Parathyroid adenoma (tissue), 2 donors: ENCODE measurements around the gene MVB12B.

Experiments used
- H2AFZ ChIP-seq: fragments of 300-600 bp; sonication (generic); one replicate; pipeline ENCODE4 v1.7.0; 2017; ENCODE audit warnings: antibody characterized with exemption, mild to moderate bottlenecking
- H3K27ac ChIP-seq: fragments of 300-600 bp; sonication (generic); one replicate; pipeline ENCODE4 v1.7.0; 2017
- H3K27me3 ChIP-seq: fragments of 300-600 bp; sonication (generic); one replicate; pipeline ENCODE4 v1.7.0; 2017; ENCODE audit warnings: low read length; ENCODE audit not compliant: control insufficient read depth, insufficient read depth
- H3K36me3 ChIP-seq: fragments of 300-600 bp; sonication (generic); one replicate; pipeline ENCODE4 v1.7.0; 2017; ENCODE audit warnings: low read length; ENCODE audit not compliant: control insufficient read depth, insufficient read depth
- H3K4me1 ChIP-seq: fragments of 300-600 bp; sonication (generic); one replicate; pipeline ENCODE4 v1.7.0; 2017; ENCODE audit warnings: control low read depth
- H3K4me2 ChIP-seq: fragments of 300-600 bp; sonication (generic); one replicate; pipeline ENCODE4 v1.7.0; 2017; ENCODE audit warnings: low read length
- H3K4me3 ChIP-seq: fragments of 300-600 bp; sonication (generic); one replicate; pipeline ENCODE4 v1.7.0; 2017; ENCODE audit warnings: low read depth, low read length
- H3K79me2 ChIP-seq: fragments of 300-600 bp; sonication (generic); one replicate; pipeline ENCODE4 v1.7.0; 2017; ENCODE audit warnings: control low read depth
- H3K9ac ChIP-seq: fragments of 300-600 bp; sonication (generic); one replicate; pipeline ENCODE4 v1.7.0; 2017; ENCODE audit warnings: mild to moderate bottlenecking
- H3K9me3 ChIP-seq: fragments of 300-600 bp; sonication (generic); one replicate; pipeline ENCODE4 v1.7.0; 2017; ENCODE audit warnings: low read length; ENCODE audit not compliant: control insufficient read depth
- TF ChIP-seq, protein P1 (sequence below): fragments of 300-600 bp; sonication (generic); IDR thresholded peaks from one replicate; pipeline ENCODE4 v1.7.0; 2017; ENCODE audit warnings: antibody characterized with exemption, mild to moderate bottlenecking
- donor health status: primary hyperparathyroidism.

MVB12B gene

GRCh38 chr9:126480813-126481212 is 154.2 kb downstream of the MVB12B start:
- Histone ChIP-seq H3K36me3 (no peaks in the 10 kb centered on the region), H3K9ac (no peak overlapping the region), H3K4me1 (no peaks in the 10 kb centered on the region), H3K79me2 (no peaks in the 10 kb centered on the region), H3K27me3 (no peaks in the 10 kb centered on the region), H2AFZ (no peak overlapping the region), H3K4me2 (no peak overlapping the region), H3K4me3 (no peak overlapping the region), H3K27ac (no peak overlapping the region), H3K9me3 (no peaks in the 10 kb centered on the region)
- TF ChIP-seq, protein P1, sequence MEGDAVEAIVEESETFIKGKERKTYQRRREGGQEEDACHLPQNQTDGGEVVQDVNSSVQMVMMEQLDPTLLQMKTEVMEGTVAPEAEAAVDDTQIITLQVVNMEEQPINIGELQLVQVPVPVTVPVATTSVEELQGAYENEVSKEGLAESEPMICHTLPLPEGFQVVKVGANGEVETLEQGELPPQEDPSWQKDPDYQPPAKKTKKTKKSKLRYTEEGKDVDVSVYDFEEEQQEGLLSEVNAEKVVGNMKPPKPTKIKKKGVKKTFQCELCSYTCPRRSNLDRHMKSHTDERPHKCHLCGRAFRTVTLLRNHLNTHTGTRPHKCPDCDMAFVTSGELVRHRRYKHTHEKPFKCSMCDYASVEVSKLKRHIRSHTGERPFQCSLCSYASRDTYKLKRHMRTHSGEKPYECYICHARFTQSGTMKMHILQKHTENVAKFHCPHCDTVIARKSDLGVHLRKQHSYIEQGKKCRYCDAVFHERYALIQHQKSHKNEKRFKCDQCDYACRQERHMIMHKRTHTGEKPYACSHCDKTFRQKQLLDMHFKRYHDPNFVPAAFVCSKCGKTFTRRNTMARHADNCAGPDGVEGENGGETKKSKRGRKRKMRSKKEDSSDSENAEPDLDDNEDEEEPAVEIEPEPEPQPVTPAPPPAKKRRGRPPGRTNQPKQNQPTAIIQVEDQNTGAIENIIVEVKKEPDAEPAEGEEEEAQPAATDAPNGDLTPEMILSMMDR: no peak

GRCh38 chr9:126481862-126482261 is 155.2 kb downstream of the MVB12B start:
- Histone ChIP-seq H3K9ac (no peak overlapping the region), H3K27ac (no peak overlapping the region)
- TF ChIP-seq, protein P1: no peak

GRCh38 chr9:126482361-126483044 is 155.9 kb downstream of the MVB12B start:
- no peaks in the 10 kb centered on the region for H3K9me3 ChIP-seq
- H2AFZ ChIP-seq: no peak overlapping the region
- H3K27me3 ChIP-seq: no peaks in the 10 kb centered on the region
- H3K27ac ChIP-seq: no peak overlapping the region
- H3K4me1 ChIP-seq: no peaks in the 10 kb centered on the region
- no peak overlapping the region for H3K4me3 ChIP-seq
- H3K36me3 ChIP-seq: no peaks in the 10 kb centered on the region
- no peaks in the 10 kb centered on the region for H3K79me2 ChIP-seq
- H3K4me2 ChIP-seq: no peak overlapping the region
- no peak overlapping the region for H3K9ac ChIP-seq
- TF ChIP-seq, protein P1: no peak

More at GRCh38 chr9:126481862-126482261, 155.2 kb downstream of the MVB12B start:
- Histone ChIP-seq H2AFZ (no peak overlapping the region), H3K9me3 (no peaks in the 10 kb centered on the region), H3K4me2 (no peak overlapping the region), H3K4me1 (no peaks in the 10 kb centered on the region), H3K79me2 (no peaks in the 10 kb centered on the region), H3K36me3 (no peaks in the 10 kb centered on the region), H3K4me3 (no peak overlapping the region), H3K27me3 (no peaks in the 10 kb centered on the region)

- TF ChIP-seq, protein P1: no peak
- Histone ChIP-seq H2AFZ (no peak overlapping the region), H3K9me3 (no peaks in the 10 kb centered on the region), H3K4me3 (no peak overlapping the region), H3K4me1 (no peaks in the 10 kb centered on the region), H3K36me3 (no peaks in the 10 kb centered on the region), H3K79me2 (no peaks in the 10 kb centered on the region), H3K27me3 (no peaks in the 10 kb centered on the region), H3K27ac (no peak overlapping the region), H3K4me2 (no peak overlapping the region), H3K9ac (no peak overlapping the region)
Measured at GRCh38 chr9:126483468-126484073, 156.9 kb downstream of the MVB12B start.

GRCh38 chr9:126485662-126486061 is 159.0 kb downstream of the MVB12B start:
- Histone ChIP-seq H3K4me2 (no peak overlapping the region), H3K79me2 (no peaks in the 10 kb centered on the region), H2AFZ (no peak overlapping the region), H3K9me3 (no peaks in the 10 kb centered on the region), H3K9ac (no peak overlapping the region), H3K27me3 (no peaks in the 10 kb centered on the region), H3K4me1 (no peaks in the 10 kb centered on the region), H3K36me3 (no peaks in the 10 kb centered on the region), H3K4me3 (no peak overlapping the region), H3K27ac (no peak overlapping the region)
- TF ChIP-seq, protein P1: no peak
